Measurements from ENCODE around the gene CNTNAP5. TPM values are rescaled to one million over a fixed set of nuclear protein-coding genes. Genes with fewer than 3 reads are reported as not detected.

Gene CNTNAP5
- total RNA-seq, 1 donor from 2014 or later: not detected

DNA sequence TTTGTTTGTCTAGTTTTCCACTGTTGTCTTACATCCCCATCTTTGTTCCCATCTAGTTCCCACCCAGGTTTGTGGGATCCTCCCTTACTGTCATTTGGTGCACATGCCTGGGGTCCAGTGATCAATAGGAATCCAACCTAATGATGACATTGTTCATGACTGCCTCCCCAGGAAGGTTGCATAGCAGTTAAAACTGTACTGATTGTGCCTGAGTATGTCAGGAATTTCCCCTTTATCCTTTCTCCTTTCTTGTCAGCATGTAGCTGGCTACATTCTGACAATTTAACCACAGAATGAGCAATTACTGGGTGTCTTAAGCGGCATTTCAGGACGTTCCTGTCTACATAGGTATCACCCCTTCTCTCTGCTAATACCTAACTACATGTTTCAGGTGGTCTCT is 653.0 kb downstream of the CNTNAP5 start:
- Histone ChIP-seq H3K4me3 (no peak overlapping the region), H3K4me1 (no peaks in the 10 kb centered on the region), H2AFZ (replicated peaks) (no peak overlapping the region), H3K36me3 (no peaks in the 10 kb centered on the region), H3K27me3 (no peaks in the 10 kb centered on the region), H3K9ac (no peak overlapping the region), H3K79me2 (ENCODE audit: low read depth) (no peaks in the 10 kb centered on the region), H3K4me2 (no peak overlapping the region), H3K27ac (no peak overlapping the region), H4K20me1 (ENCODE audit: low read depth) (no peaks in the 10 kb centered on the region), H3K9me3 (ENCODE audit: low read depth) (no peaks in the 10 kb centered on the region), H3F3A (ENCODE audit: low read depth) (no peaks in the 10 kb centered on the region)
- H3K36me3 Mint-ChIP-seq: no peaks in the 10 kb centered on the region
- H3K9me3 Mint-ChIP-seq: peaks cover 2% of the 10 kb centered on the region
- no peak overlapping the region for H3K27ac Mint-ChIP-seq
- TF ChIP-seq, protein P1, sequence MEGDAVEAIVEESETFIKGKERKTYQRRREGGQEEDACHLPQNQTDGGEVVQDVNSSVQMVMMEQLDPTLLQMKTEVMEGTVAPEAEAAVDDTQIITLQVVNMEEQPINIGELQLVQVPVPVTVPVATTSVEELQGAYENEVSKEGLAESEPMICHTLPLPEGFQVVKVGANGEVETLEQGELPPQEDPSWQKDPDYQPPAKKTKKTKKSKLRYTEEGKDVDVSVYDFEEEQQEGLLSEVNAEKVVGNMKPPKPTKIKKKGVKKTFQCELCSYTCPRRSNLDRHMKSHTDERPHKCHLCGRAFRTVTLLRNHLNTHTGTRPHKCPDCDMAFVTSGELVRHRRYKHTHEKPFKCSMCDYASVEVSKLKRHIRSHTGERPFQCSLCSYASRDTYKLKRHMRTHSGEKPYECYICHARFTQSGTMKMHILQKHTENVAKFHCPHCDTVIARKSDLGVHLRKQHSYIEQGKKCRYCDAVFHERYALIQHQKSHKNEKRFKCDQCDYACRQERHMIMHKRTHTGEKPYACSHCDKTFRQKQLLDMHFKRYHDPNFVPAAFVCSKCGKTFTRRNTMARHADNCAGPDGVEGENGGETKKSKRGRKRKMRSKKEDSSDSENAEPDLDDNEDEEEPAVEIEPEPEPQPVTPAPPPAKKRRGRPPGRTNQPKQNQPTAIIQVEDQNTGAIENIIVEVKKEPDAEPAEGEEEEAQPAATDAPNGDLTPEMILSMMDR (IDR thresholded peaks at IDR 0.05): no peak
- no peak for TF ChIP-seq EZH2 (IDR thresholded peaks at IDR 0.05)
- no peak for TF ChIP-seq EZH2phosphoT487 (IDR thresholded peaks at IDR 0.05)
- peak; percentile 26 for DNase-seq (ENCODE audit: low spot score)
- H3K27me3 Mint-ChIP-seq (ENCODE audit: insufficient read depth, low read depth): no peaks in the 10 kb centered on the region
- no peaks in the 10 kb centered on the region for H3K4me1 Mint-ChIP-seq
- H3K4me3 Mint-ChIP-seq: no peak overlapping the region

DNA sequence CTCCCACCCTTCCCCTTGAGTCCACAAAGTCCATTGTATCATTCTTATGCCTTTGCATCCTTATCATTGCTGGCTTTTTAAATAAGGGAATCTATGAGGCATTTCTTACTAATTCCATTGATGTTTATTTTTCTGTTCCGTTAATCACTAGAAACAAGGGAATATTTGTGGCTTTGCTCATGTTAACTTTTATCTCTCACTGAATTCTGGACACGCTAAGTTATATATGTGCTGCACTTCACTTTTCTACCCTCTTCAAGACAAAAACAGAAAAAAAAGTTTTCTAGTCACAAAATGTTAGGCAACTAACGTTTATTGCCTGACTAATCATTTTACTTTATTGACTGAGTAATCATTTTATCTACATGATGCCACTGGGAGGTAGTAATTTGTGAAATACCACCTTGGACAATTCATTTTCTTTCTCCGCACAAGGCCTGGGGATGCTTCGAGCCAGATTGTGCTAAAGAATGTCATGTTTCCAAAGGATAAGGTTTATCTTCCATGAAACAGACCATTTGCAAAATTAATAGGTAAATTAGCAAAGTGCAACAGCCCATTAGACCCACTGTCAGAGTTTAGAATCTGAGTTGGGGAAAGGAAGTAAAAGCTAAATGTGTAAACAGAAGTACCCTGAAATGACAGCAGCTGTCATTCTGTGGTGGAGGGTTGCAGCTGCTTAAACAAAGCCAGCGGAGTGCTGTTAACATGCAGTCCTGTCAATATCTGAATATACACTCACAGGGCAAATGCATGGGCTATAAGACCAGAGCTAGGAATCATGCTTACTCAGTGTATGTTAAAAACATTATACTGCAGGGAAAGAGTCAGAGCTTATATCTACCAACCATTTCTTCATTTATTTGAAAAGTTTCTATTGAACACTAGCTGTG is 658.7 kb downstream of the CNTNAP5 start:
- Mint-ChIP-seq H3K9me3 (peaks cover 5% of the 10 kb centered on the region), H3K4me3 (no peak overlapping the region), H3K4me1 (no peaks in the 10 kb centered on the region), H3K27me3 (ENCODE audit: insufficient read depth, low read depth) (no peaks in the 10 kb centered on the region), H3K36me3 (no peaks in the 10 kb centered on the region), H3K27ac (no peak overlapping the region)
- no peaks in the 10 kb centered on the region for H3K79me2 ChIP-seq (ENCODE audit: low read depth)
- no peaks in the 10 kb centered on the region for H3K9me3 ChIP-seq (ENCODE audit: low read depth)
- no peak overlapping the region for H3K4me3 ChIP-seq
- H2AFZ ChIP-seq (replicated peaks): no peak overlapping the region
- no peak for DNase-seq (ENCODE audit: low spot score)
- no peaks in the 10 kb centered on the region for H4K20me1 ChIP-seq (ENCODE audit: low read depth)
- no peaks in the 10 kb centered on the region for H3K36me3 ChIP-seq
- H3K27ac ChIP-seq: no peak overlapping the region
- no peak overlapping the region for H3K9ac ChIP-seq
- no peak for TF ChIP-seq EZH2phosphoT487 (IDR thresholded peaks at IDR 0.05)
- TF ChIP-seq EZH2 (IDR thresholded peaks at IDR 0.05): no peak
- TF ChIP-seq, protein P1 (IDR thresholded peaks at IDR 0.05): no peak
- no peaks in the 10 kb centered on the region for H3K4me1 ChIP-seq
- no peak overlapping the region for H3K4me2 ChIP-seq
- H3K27me3 ChIP-seq: no peaks in the 10 kb centered on the region
- H3F3A ChIP-seq (ENCODE audit: low read depth): no peaks in the 10 kb centered on the region

DNA sequence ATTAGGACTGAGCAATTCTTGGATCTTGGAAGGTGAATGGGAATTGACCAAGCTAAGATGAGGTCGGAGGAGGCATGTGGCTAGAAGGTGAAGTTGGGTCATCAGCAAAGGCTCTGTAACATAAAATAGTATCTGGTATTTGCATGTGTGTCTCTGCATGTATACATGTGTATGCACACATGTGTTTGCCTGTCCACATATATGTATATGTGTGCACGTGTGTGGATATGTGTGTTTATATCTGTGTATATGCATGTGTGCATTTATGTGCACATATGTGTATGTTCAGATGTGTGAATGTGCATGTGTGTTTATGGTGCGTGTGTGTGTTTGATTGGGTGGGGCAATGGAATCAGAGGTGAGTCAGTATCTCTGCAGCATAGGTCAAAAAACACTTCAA is 664.3 kb downstream of the CNTNAP5 start:
- Mint-ChIP-seq H3K27ac (no peak overlapping the region), H3K9me3 (peaks cover 5% of the 10 kb centered on the region)
- H3K4me2 ChIP-seq: no peak overlapping the region

More for the DNA sequence above, 664.3 kb downstream of the CNTNAP5 start:
- no peak overlapping the region for H3K4me3 ChIP-seq
- Mint-ChIP-seq H3K4me1 (no peaks in the 10 kb centered on the region), H3K4me3 (no peak overlapping the region), H3K27me3 (ENCODE audit: insufficient read depth, low read depth) (no peaks in the 10 kb centered on the region), H3K36me3 (no peaks in the 10 kb centered on the region)
- TF ChIP-seq EZH2 (IDR thresholded peaks at IDR 0.05) (no peak), EZH2phosphoT487 (IDR thresholded peaks at IDR 0.05) (no peak)
- TF ChIP-seq, protein P1 (IDR thresholded peaks at IDR 0.05): no peak
- no peak for DNase-seq (ENCODE audit: low spot score)
- no peak overlapping the region for H2AFZ ChIP-seq (replicated peaks)
- H3K36me3 ChIP-seq: no peaks in the 10 kb centered on the region
- H4K20me1 ChIP-seq (ENCODE audit: low read depth): no peaks in the 10 kb centered on the region
- H3F3A ChIP-seq (ENCODE audit: low read depth): no peaks in the 10 kb centered on the region
- no peaks in the 10 kb centered on the region for H3K9me3 ChIP-seq (ENCODE audit: low read depth)
- no peaks in the 10 kb centered on the region for H3K79me2 ChIP-seq (ENCODE audit: low read depth)
- no peaks in the 10 kb centered on the region for H3K27me3 ChIP-seq
- H3K27ac ChIP-seq: no peak overlapping the region
- no peak overlapping the region for H3K9ac ChIP-seq
- no peaks in the 10 kb centered on the region for H3K4me1 ChIP-seq
